Trophoblast cell (in vitro differentiated cells and primary cell): ENCODE measurements around the gene ARHGAP4.

Source experiments
- DNase-seq, 2 donors: peaks; one replicate each; pipeline ENCODE4 v3.0.0-alpha.2; 2016
- H2AFZ ChIP-seq: 2 replicates; pipeline ENCODE4 v1.6.1; 2013; ENCODE audit warnings: low read length, moderate library complexity, mild to moderate bottlenecking; ENCODE audit not compliant: insufficient read depth, poor library complexity
- H2AK5ac ChIP-seq: 2 replicates; pipeline ENCODE4 v1.6.1; 2013; ENCODE audit warnings: mild to moderate bottlenecking, low read length
- H2BK120ac ChIP-seq: 2 replicates; pipeline ENCODE4 v1.6.1; 2013; ENCODE audit warnings: low read length, mild to moderate bottlenecking, moderate library complexity; ENCODE audit not compliant: insufficient read depth, poor library complexity
- H2BK12ac ChIP-seq: 2 replicates; pipeline ENCODE4 v1.6.1; 2013; ENCODE audit warnings: mild to moderate bottlenecking, low read length, moderate library complexity
- H2BK5ac ChIP-seq: 2 replicates; pipeline ENCODE4 v1.6.1; 2013; ENCODE audit warnings: low read length, low read depth, moderate library complexity, mild to moderate bottlenecking; ENCODE audit not compliant: poor library complexity
- H3K14ac ChIP-seq: 2 replicates; pipeline ENCODE4 v1.6.1; 2013; ENCODE audit warnings: mild to moderate bottlenecking, low read length
- H3K18ac ChIP-seq: 2 replicates; pipeline ENCODE4 v1.6.1; 2013; ENCODE audit warnings: mild to moderate bottlenecking, low read length
- H3K23ac ChIP-seq: 2 replicates; pipeline ENCODE4 v1.6.1; 2013; ENCODE audit warnings: low read length
- H3K27ac ChIP-seq: 2 replicates; pipeline ENCODE4 v1.5.1; 2013; ENCODE audit warnings: low read depth, mild to moderate bottlenecking, inconsistent platforms, low read length, moderate library complexity
- H3K27me3 ChIP-seq: 2 replicates; pipeline ENCODE4 v1.6.1; 2013; ENCODE audit warnings: inconsistent platforms, mild to moderate bottlenecking, low read length, moderate library complexity; ENCODE audit not compliant: insufficient read depth
- H3K36me3 ChIP-seq, 2 experiments: 1 replicate in 1 of 2; 2 replicates in 1 of 2; pipeline ENCODE4 v1.6.1; 2013; ENCODE audit warnings: low read length in 2 of 2, mild to moderate bottlenecking in 2 of 2, moderate library complexity in 1 of 2; ENCODE audit not compliant: insufficient read depth in 2 of 2, control insufficient read depth in 1 of 2
- H3K4ac ChIP-seq: 2 replicates; pipeline ENCODE4 v1.6.1; 2013; ENCODE audit warnings: low read depth, mild to moderate bottlenecking, low read length, moderate library complexity
- H3K4me1 ChIP-seq, 2 experiments: 1 replicate in 1 of 2; 2 replicates in 1 of 2; pipeline ENCODE4 v1.6.1; 2013; ENCODE audit warnings: low read length in 2 of 2, mild to moderate bottlenecking in 2 of 2, moderate library complexity in 1 of 2; ENCODE audit not compliant: insufficient read depth in 2 of 2, control insufficient read depth in 1 of 2
- H3K4me2 ChIP-seq: 2 replicates; pipeline ENCODE4 v1.6.1; 2013; ENCODE audit warnings: inconsistent platforms, mild to moderate bottlenecking, low read length, moderate library complexity
- H3K4me3 ChIP-seq: 2 replicates; pipeline ENCODE4 v1.5.1; 2013; ENCODE audit warnings: mild to moderate bottlenecking, low read depth, low read length, inconsistent platforms
- H3K79me1 ChIP-seq: one replicate; pipeline ENCODE4 v1.6.1; 2013; ENCODE audit warnings: low read length
- H3K79me2 ChIP-seq: 2 replicates; pipeline ENCODE4 v1.6.1; 2013; ENCODE audit warnings: low read length, mild to moderate bottlenecking; ENCODE audit not compliant: control insufficient read depth, insufficient read depth, poor library complexity
- H3K9ac ChIP-seq: 2 replicates; pipeline ENCODE4 v1.6.1; 2013; ENCODE audit warnings: mild to moderate bottlenecking, low read length
- H3K9me3 ChIP-seq: 2 replicates; pipeline ENCODE4 v1.6.1; 2013; ENCODE audit warnings: low read depth, mild to moderate bottlenecking, control low read depth, inconsistent platforms, low read length; ENCODE audit not compliant: insufficient read depth
- H4K12ac ChIP-seq: 2 replicates; pipeline ENCODE4 v1.6.1; 2013; ENCODE audit warnings: low read depth, mild to moderate bottlenecking, low read length, moderate library complexity
- H4K8ac ChIP-seq: 2 replicates; pipeline ENCODE4 v1.6.1; 2013; ENCODE audit warnings: low read depth, mild to moderate bottlenecking, low read length, moderate library complexity
- H4K91ac ChIP-seq: one replicate; pipeline ENCODE4 v1.6.1; 2013; ENCODE audit warnings: low read depth, mild to moderate bottlenecking, low read length, moderate library complexity
- WGBS: extraction: QIAGEN DNeasy Blood & Tissue Kit; methylation state at CpG from one replicate; pipeline ENCODE4 v1.1.7; 2013; ENCODE audit warnings: missing lambda C conversion rate; ENCODE audit not compliant: insufficient read length, insufficient coverage; ENCODE audit errors: extremely low coverage; 5-methylcytosine and 5-hydroxymethylcytosine counted together

Gene ARHGAP4

DNA sequence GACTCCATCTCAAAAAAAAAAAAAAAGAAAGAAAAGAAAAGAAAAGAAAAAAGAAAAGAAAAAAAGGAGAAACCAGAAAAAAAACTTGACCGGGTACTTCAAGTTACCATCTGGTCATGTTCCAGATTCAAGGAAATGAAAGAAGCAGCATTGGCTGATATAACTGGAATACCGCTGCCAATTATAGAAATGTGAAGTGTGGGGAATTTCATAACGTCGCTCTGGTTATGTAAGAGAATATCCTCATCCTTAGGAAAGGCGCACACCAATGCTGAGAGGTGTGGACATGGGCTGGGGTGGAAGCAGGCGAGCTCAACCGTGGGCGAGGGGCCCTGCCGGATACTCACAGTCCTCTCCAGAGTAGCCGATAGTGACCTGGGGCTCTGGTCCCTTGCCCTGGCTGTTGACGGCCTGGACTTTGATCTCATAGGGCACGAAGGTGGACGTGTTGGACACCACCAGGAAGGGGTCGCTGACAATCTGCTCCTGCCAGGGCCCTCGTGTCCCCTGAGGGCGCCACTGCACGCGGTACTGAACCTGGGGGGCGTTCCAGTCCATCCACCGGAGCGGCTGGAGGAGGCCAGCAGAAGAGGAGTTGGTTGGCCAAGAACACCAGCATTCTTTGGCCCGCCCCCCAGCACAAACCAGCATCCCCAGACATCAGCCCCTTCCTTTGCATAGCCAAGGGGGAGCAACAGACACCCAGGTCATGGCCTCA lies 59.6 kb downstream of the ARHGAP4 start:
- no peak overlapping the region for H4K91ac ChIP-seq
- peaks cover 0 to 4% of the 10 kb centered on the region in 2 experiments for H3K4me1 ChIP-seq
- H4K8ac ChIP-seq = no peak overlapping the region
- H3K23ac ChIP-seq = no peak overlapping the region
- no peak overlapping the region for H4K12ac ChIP-seq
- no peak overlapping the region for H2BK5ac ChIP-seq
- DNase-seq = no peak
- no CpG with 5 or more reads among the region's 22 CpGs for WGBS
- no peak overlapping the region for H3K4ac ChIP-seq
- H3K4me3 ChIP-seq = no peak overlapping the region
- no peak overlapping the region for H2AK5ac ChIP-seq
- no peak overlapping the region for H2BK12ac ChIP-seq
- H3K27ac ChIP-seq = no peak overlapping the region
- no peaks in the 10 kb centered on the region for H3K79me2 ChIP-seq
- no peaks in the 10 kb centered on the region for H3K27me3 ChIP-seq
- H3K18ac ChIP-seq = no peak overlapping the region
- no peaks in the 10 kb centered on the region for H3K79me1 ChIP-seq
- H3K14ac ChIP-seq = no peak overlapping the region
- no peak overlapping the region for H2BK120ac ChIP-seq
- H3K4me2 ChIP-seq = no peak overlapping the region
- H3K36me3 ChIP-seq = peaks cover 38 to 45% of the 10 kb centered on the region in 2 experiments
- H2AFZ ChIP-seq = no peak overlapping the region
- H3K9me3 ChIP-seq = peaks cover 2% of the 10 kb centered on the region
- no peak overlapping the region for H3K9ac ChIP-seq

DNA sequence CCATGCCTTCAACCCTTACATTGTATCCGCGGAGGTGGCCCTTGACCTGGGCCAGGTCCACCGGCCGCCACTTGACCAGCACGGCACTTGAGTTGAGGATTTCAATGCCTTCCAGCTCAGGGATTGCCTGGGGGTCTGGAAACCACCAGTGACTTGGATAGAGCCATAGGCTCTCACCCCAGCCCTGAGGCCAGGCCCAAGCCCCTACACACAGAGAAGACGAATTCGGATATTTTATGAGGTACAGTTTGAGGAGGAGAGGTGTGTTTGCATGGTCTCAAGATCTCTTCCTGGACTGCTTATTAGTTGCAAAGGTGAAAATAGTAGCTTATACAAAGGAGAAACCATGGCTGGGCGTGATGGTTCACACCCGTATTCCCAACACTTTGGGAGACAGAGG lies 60.4 kb downstream of the ARHGAP4 start:
- H4K8ac ChIP-seq = no peak overlapping the region
- H3K9ac ChIP-seq = no peak overlapping the region
- no peak overlapping the region for H2BK5ac ChIP-seq
- no peak for DNase-seq
- no peak overlapping the region for H2BK120ac ChIP-seq
- H3K36me3 ChIP-seq = peaks cover 38 to 43% of the 10 kb centered on the region in 2 experiments
- H4K12ac ChIP-seq = no peak overlapping the region
- H3K4me3 ChIP-seq = no peak overlapping the region
- H3K27ac ChIP-seq = no peak overlapping the region
- H2BK12ac ChIP-seq = no peak overlapping the region
- H2AFZ ChIP-seq = no peak overlapping the region
- H4K91ac ChIP-seq = no peak overlapping the region
- H2AK5ac ChIP-seq = no peak overlapping the region
- H3K4ac ChIP-seq = no peak overlapping the region
- H3K79me2 ChIP-seq = no peaks in the 10 kb centered on the region
- no peaks in the 10 kb centered on the region for H3K27me3 ChIP-seq
- no peak overlapping the region for H3K4me2 ChIP-seq
- H3K9me3 ChIP-seq = peaks cover 2% of the 10 kb centered on the region
- H3K23ac ChIP-seq = no peak overlapping the region
- WGBS = no CpG with 5 or more reads among the region's 9 CpGs
- no peak overlapping the region for H3K18ac ChIP-seq
- peaks cover 0 to 4% of the 10 kb centered on the region in 2 experiments for H3K4me1 ChIP-seq
- no peak overlapping the region for H3K14ac ChIP-seq
- H3K79me1 ChIP-seq = no peaks in the 10 kb centered on the region

DNA sequence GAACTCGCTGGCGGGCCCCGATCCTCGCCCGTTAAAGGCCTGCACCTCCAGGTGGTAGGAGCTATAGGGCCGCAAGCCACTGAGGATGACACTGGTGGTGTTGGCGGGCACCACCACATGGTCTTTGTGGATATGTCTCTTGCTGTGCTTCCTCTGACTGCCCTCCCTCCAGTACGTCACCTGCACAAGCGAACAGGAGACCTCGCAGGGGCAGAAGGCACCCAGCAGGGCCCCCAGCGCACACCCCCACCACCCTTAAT lies 60.8 kb downstream of the ARHGAP4 start:
- WGBS = no CpG with 5 or more reads among the region's 11 CpGs
- H3K18ac ChIP-seq = no peak overlapping the region
- H3K4me3 ChIP-seq = no peak overlapping the region
- H3K23ac ChIP-seq = no peak overlapping the region
- no peak overlapping the region for H3K27ac ChIP-seq
- H3K4me2 ChIP-seq = no peak overlapping the region
- H3K4me1 ChIP-seq = peaks cover 0 to 4% of the 10 kb centered on the region in 2 experiments
- no peak overlapping the region for H3K14ac ChIP-seq
- H3K79me1 ChIP-seq = no peaks in the 10 kb centered on the region
- H2BK120ac ChIP-seq = no peak overlapping the region
- no peak overlapping the region for H4K91ac ChIP-seq
- H3K9me3 ChIP-seq = peaks cover 2% of the 10 kb centered on the region
- no peak overlapping the region for H3K9ac ChIP-seq
- no peak overlapping the region for H3K4ac ChIP-seq
- H2AK5ac ChIP-seq = no peak overlapping the region
- no peak for DNase-seq
- no peaks in the 10 kb centered on the region for H3K79me2 ChIP-seq
- H4K12ac ChIP-seq = no peak overlapping the region
- H4K8ac ChIP-seq = no peak overlapping the region
- H2BK12ac ChIP-seq = no peak overlapping the region
- H2BK5ac ChIP-seq = no peak overlapping the region
- no peak overlapping the region for H2AFZ ChIP-seq
- peaks cover 38 to 39% of the 10 kb centered on the region in 2 experiments for H3K36me3 ChIP-seq
- no peaks in the 10 kb centered on the region for H3K27me3 ChIP-seq

DNA sequence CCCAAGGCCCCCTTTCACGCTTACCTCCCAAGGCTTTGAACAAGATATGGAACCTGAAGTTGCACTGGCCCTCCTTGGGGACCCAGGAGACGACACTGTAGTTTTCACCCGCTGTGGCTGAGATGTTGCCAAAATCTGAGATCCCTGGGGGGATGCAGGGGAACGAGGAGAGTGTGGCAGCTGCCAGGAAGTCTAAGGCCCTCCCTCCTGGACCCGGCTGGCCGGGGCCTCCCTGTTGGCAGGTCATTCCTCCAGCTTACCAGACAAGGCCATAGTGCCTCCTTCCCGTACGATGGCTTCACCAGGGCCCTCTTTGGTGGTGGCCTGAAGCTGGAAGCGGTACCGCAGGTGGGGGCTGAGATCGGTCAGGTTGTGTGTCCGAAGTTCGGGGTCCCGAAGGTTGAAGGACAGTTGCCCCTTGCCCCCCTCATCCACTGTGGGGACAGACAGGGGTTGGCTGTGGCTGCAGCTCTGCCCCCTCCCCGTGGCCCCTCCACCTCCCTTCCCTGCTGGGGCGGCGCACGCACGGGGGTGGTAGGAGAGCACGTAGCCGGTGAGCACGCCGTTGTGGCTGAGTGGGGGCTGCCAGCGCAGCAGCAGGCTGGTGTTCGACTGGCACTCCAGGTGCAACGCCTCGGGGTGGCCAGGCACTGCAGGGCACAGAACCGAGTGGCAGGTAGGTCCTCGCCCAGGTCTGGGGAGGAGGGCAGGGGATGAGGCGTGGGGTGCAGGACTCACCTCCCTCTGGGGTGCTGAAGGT lies 61.3 kb downstream of the ARHGAP4 start:
- H3K27ac ChIP-seq = no peak overlapping the region
- H4K8ac ChIP-seq = no peak overlapping the region
- no peak overlapping the region for H2BK120ac ChIP-seq
- no peak overlapping the region for H3K4me2 ChIP-seq
- H2BK5ac ChIP-seq = no peak overlapping the region
- no peak overlapping the region for H4K12ac ChIP-seq
- H3K23ac ChIP-seq = no peak overlapping the region
- DNase-seq = no peak
- H3K79me2 ChIP-seq = no peaks in the 10 kb centered on the region
- H3K18ac ChIP-seq = no peak overlapping the region
- H3K14ac ChIP-seq = no peak overlapping the region
- H2AFZ ChIP-seq = no peak overlapping the region
- peaks cover 2% of the 10 kb centered on the region for H3K9me3 ChIP-seq
- H3K27me3 ChIP-seq = no peaks in the 10 kb centered on the region
- H3K9ac ChIP-seq = no peak overlapping the region
- peaks cover 0 to 4% of the 10 kb centered on the region in 2 experiments for H3K4me1 ChIP-seq
- H3K4me3 ChIP-seq = no peak overlapping the region
- no peak overlapping the region for H3K4ac ChIP-seq
- peaks cover 35 to 36% of the 10 kb centered on the region in 2 experiments for H3K36me3 ChIP-seq
- WGBS = no CpG with 5 or more reads among the region's 30 CpGs
- no peak overlapping the region for H2BK12ac ChIP-seq
- no peaks in the 10 kb centered on the region for H3K79me1 ChIP-seq
- no peak overlapping the region for H2AK5ac ChIP-seq
- no peak overlapping the region for H4K91ac ChIP-seq
